ENCODE data around the gene CBX6.
"Not testable (repeated sequence)": the region's sequence is repeated elsewhere in the genome, so short reads cannot be mapped to it uniquely, and the experiment has no call there.

Gene CBX6

DNA sequence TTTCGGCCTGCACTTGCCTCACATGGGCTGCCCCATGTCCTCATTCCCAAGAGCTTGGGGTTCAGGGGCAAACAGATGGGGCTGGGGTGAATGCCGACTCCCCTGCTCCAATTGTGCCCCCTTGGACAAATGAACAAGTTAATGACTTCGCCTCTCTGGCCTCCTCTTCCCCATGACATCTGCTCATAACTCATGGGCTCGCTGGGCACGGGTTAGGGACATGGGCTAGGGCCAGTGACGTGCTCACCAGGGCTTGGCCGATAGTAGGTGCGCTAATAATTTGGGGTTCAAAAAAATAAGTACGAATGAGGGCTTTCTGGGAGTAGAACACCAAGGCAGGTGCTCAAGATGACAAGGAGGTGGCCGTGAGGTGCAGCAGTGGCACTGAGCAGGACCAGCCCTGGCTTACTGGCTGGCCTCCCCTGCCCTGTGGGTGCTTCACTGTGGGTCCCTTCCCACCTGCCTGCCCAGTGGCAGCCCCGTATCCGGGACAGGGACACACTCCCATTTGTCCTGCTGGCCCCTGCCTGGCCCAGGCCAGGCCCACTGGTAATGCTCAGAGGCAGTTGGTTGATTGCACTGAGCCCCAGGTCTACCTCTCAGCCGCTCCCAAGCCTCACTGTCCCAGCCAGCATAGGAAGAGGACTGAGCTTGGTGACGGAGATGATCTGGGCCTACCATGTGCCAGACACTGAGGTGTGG, 12.3 kb downstream of the CBX6 start:
- DNase-seq: no peak

DNA sequence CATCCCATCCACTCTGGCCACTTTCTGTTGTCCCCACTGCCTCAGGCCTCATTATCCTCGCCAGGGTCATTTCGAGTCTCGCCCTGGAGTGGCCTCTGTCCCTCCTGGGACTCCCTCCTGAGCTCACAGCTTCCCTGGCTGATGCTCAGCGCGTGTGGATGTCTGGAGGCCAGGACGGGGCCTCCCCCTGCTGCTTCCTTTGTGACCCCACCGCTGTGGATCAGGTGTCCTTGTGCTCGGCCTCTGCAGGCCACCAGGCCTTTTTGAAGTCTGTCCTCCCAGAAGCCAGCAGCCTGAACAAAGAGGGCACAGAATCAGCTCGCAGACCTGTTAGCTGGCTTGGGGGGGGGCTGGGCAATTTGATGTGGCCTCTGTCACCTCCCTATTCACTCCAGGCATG, 13.5 kb downstream of the CBX6 start:
- no peak for DNase-seq

- DNase-seq: not testable (repeated sequence)
These were observed 17.5 kb downstream of the CBX6 start for GRCh38 chr22:38854476-38854875.

GRCh38 chr22:38853883-38854282, 18.1 kb downstream of the CBX6 start:
- not testable (repeated sequence) for DNase-seq

DNA sequence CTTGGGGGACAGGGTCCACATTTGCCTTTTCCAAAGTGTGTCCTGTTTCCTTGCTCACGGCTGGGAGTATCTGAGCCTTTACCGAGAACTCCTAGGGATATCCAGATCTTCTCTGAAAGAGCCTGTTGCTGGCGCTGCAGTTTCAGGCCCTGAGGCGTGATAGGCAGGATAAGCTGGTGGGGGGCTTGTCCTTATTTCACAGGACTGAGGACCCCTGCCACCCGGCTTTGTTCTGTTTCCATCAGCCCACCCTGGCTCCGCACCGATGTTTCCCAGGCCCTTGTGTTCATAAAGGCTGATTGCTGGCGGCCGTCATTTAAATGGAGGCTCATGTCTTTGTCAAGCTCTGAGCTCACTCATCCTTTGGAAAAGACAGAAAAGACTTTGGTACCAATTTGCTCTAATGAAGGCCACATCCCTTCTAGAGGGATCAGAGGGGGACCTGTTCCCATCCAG, 18.8 kb downstream of the CBX6 start:
- DNase-seq: no peak

- no peak for DNase-seq
These were observed 19.5 kb downstream of the CBX6 start for GRCh38 chr22:38852522-38852921.

- no peak for DNase-seq
These were observed 20.8 kb downstream of the CBX6 start for GRCh38 chr22:38850941-38851849.

- DNase-seq: no peak
These were observed 21.6 kb downstream of the CBX6 start for GRCh38 chr22:38850399-38850798.

GRCh38 chr22:38849811-38850210, 22.2 kb downstream of the CBX6 start:
- DNase-seq: no peak

DNA sequence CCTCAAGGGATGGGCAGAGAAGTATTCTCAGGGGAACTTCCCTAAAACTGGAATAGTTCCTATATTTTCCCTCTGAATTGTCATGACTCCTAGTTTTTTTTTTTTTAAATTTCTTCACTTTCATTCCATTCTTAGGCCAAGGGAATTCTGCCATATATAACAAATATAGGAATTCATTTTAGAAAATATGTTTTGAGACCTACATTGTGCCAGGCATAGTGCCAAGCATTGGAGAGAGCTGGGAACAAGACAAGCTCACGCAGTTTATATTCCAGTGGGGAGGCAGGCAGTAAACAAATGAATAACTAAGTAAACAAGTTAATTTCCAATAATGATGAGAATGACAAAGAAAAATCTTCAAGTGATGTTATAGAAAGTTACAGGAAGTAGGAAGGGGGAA, 25.6 kb downstream of the CBX6 start:
- no peak for DNase-seq

DNA sequence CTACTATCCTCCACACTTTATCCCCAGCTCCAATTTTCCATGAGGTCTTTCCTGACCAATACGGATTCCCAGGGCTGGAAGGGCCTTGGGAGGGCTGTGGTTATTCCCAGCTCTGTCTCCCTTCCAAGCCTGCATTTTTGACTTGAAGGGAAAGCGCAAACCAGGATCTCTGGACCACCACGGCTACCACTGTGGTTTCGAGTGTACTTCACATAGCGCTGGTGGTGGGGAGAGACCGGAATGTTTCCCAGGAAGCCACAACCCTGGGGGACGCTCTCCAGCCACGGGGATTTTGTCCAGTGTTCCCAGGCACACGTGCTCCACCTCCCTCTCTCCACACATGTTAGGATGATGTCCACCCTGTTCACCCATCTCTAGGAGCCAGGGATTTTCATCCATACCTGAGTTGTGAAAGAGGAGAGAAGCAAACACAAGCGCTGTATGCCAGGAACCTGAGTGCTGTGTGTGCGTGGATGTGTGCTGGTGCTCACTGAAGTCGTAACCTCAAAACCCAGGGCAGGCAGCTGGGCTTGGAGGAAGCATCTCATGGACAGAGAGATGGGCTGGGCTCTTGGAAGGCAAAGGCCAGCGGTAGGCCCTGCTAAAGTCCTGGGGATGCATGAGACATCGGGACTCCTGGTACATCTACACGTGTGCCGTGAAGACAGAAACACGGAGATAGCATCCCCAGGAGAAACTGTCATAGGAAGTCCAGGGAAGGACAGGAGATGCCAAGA, 26.8 kb downstream of the CBX6 start:
- DNase-seq: no peak

DNA sequence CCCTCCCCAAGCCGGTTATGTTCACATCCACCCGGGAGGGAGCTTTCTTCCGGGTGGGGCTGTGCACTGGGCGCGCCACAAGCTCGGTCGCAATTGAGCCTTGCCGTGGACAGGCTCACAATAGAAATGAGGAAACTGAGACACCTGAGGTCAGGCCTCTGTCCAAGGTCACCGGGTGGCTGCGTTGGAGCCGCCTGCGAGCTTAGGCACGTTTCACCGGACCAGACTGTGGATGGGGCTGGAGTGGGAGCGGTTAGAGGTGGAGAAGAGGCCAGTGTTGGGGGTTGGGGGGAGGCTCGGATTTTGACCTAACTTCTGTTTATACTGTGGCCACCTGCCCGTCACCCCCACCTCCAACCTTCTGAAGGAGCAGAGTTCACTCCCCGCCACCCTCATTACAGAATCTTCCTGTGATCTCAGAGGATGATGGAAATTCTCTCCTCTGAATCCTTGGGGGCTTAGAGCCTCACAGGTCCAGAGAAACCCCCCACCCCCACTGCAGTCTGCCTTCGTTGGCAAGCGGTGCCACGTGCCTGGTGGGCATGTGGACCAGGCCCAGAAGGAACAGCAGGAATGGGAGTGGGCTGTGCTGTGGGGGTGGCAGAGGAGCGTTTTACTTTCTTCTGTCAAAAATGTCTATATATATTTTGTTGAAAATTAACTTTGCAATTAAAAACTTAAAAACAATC, 27.6 kb downstream of the CBX6 start:
- no peak for DNase-seq

DNA sequence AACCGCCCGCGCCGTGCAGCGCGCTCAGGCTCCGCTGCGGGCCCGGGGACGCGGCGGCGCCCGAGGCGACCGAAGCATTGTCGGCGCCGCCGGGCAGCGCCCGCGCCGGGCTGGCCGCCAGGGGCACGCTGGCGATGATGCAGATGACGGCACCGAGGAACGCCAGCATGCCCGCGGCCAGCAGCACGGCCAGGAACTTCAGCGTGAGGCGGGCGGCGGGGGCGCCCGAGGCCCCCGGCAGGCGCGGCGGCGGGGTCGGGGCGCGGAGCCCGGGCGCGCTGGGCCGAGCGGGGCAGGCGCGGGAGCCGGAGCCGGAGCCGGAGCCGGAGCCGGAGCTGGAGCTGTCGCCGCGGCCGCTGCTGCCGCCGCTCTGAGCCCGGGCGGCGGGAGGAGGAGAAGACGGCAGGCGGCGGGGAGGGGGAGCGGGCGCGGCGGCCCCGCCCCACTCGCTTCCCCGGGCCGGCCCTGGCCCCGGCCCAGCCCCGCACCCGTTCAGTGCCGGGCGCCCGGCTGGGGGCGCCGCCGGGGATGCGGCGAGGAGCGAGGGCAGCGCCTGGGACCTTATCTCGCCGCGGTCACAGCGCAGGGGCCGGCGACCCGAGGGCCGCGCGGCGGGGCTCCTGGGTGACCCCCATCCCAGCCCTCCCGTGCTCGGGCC, 28.2 kb downstream of the CBX6 start, which contains the start of gene NPTXR:
NPTXR (minus strand) TSS at position 372 of the 658 bp plus-strand sequence.
- no peak for DNase-seq

GRCh38 chr22:38843201-38843656, 28.8 kb downstream of the CBX6 start:
- DNase-seq: no peak

- no peak for DNase-seq
These were observed 29.4 kb downstream of the CBX6 start for GRCh38 chr22:38842512-38843200.

DNA sequence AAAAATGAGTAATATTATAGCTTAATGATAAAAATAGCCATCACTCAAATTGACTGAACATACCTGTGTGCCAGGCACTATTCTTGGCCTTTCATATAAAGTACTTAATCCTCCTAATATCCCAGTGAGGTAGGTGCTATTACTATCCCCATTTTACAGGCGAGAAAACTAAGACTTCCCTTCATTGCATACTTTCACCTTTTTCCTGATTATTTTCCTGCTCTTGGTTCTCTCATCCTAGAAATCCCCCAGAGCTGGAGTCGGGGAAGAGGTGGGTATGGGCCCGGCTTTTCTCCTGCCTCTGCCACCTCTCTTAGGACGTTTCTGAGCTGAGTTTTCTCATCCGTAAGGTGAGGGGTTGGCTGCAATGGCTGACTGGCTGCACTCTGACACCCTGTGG, 30.4 kb downstream of the CBX6 start:
- no peak for DNase-seq

- no peak for DNase-seq
These were observed 30.8 kb downstream of the CBX6 start for GRCh38 chr22:38841211-38841610.

DNA sequence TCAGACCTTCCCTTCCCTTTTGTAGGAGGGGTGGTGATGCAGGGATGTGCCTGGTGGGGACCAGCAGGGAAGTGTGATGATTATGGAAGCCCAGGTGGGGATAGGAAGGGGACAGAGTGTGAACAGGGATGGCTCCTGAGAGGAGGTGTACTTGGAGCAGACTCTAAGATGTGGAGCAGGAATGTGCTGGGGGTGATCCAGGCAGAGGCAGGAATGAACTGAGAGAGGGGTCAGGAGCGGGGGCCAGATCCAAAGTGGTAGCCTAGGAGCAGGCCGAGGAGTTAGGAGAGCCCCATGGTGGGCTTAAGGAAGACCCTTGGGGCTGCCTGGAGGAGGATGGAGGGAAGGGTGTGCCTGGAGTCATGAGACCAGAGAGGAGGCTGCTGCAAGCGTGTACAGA, 31.9 kb downstream of the CBX6 start:
- DNase-seq: no peak

DNA sequence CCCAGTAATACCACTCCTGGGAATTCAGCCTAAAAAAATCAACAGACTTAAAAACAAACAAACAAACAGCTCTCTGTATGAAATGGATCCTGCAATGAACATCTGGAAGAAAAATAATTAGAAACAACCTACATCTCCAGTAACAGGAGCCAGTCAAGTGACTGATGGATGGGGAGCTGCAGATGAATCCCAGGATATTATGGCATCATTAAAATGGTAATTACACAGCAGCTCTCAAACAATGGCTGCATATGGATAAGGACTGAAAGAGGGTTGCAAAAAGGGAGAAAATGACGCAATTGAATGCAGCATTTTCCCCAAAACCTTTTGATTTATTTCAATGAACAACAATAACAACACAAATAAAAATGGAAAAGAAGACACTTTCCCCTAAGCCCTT, 32.3 kb downstream of the CBX6 start:
- DNase-seq: no peak

DNA sequence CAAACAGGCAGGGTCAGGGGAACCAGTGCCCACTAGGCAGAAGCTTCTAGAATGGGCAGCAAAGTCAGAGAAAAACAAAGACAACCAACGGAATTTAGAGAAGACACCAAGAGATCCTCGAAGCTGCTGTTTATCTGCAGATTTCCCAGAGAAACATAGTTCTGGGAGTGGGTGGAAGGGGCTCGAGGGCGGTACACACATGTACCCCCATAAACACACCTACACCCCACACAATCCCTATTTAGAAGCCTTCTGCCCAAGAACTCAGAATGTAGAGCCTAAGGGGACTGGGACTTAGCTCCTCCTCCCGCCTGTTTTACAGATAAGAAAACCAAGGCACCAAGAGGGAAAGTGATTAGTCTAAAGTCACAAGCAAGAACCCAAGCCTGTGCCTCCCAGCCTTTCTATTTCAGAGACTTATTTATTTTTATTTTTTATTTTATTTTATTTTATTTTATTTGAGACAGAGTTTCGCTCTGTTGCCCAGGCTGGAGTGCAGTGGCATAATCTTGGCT, 34.5 kb downstream of the CBX6 start:
- no peak for DNase-seq

GRCh38 chr22:38835888-38836301, 36.1 kb downstream of the CBX6 start:
- DNase-seq: no peak

Measured in NCI-H1417 treated with DMSO at 0.1 percent for 48 hours (cell line).